H1 (cell line): Measurements from ENCODE around the gene VPS37D. TPM values are rescaled to one million over a fixed set of nuclear protein-coding genes. Genes with fewer than 3 reads are reported as not detected.

Source experiments
- ATF3 ChIP-seq: IDR thresholded peaks from 2 replicates; pipeline ENCODE4 v1.6.1; 2011; ENCODE audit warnings: low read depth, mild to moderate bottlenecking, low read length; ENCODE audit not compliant: insufficient read depth
- BRCA1 ChIP-seq: IDR thresholded peaks from 2 replicates; pipeline ENCODE4 v1.6.1; 2012; ENCODE audit warnings: low read depth, low read length, improper control_type of control experiment
- CBX8 ChIP-seq: fragments of 300-800, 300-1000 bp; sonication (generic); IDR thresholded peaks from 2 replicates; pipeline ENCODE4 v1.7.1; 2016; ENCODE audit warnings: low read depth, low read length, borderline replicate concordance
- CHD1 ChIP-seq: IDR thresholded peaks from 2 replicates; pipeline ENCODE4 v1.6.1; 2012; ENCODE audit warnings: low read depth, low read length, improper control_type of control experiment
- CHD2 ChIP-seq: IDR thresholded peaks from 2 replicates; pipeline ENCODE4 v1.6.1; 2012; ENCODE audit warnings: low read length, improper control_type of control experiment
- CREB1 ChIP-seq: IDR thresholded peaks from 2 replicates; pipeline ENCODE4 v1.6.1; 2012; ENCODE audit warnings: inconsistent platforms
- EP300 ChIP-seq, 2 experiments: IDR thresholded peaks; 1 replicate in 1 of 2; 2 replicates in 1 of 2; pipeline ENCODE4 v1.6.1; 2011 to 2012; ENCODE audit warnings: low read depth in 2 of 2, low read length in 2 of 2, mild to moderate bottlenecking in 2 of 2, borderline replicate concordance in 1 of 2, inconsistent platforms in 1 of 2, moderate library complexity in 1 of 2
- EZH2 ChIP-seq: fragments of 200-600 bp; sonication (generic); IDR thresholded peaks from 2 replicates; pipeline ENCODE4 v1.7.1; 2012; ENCODE audit warnings: low read depth, mild to moderate bottlenecking, moderate library complexity, low read length, inconsistent platforms; ENCODE audit not compliant: severe bottlenecking
- FOSL1 ChIP-seq: IDR thresholded peaks from 2 replicates; pipeline ENCODE4 v1.6.1; 2011; ENCODE audit warnings: mild to moderate bottlenecking, low read depth, low read length, moderate library complexity; ENCODE audit not compliant: insufficient read depth
- PHF8 ChIP-seq: fragments of 200-600 bp; sonication (generic); conservative IDR thresholded peaks from 2 replicates; pipeline ENCODE4 v1.7.1; 2012; ENCODE audit warnings: low read depth, mild to moderate bottlenecking, inconsistent platforms, low read length, moderate library complexity
- RBBP5 ChIP-seq: IDR thresholded peaks from 2 replicates; pipeline ENCODE4 v1.7.1; 2012; ENCODE audit warnings: low read depth, mild to moderate bottlenecking, inconsistent platforms, low read length, moderate library complexity, borderline replicate concordance
- RNF2 ChIP-seq: fragments of 200-900, 300-1000 bp; sonication (generic); IDR thresholded peaks from 2 replicates; pipeline ENCODE4 v1.7.1; 2016; ENCODE audit warnings: borderline replicate concordance, low read depth, mild to moderate bottlenecking, antibody characterized with exemption, low read length; ENCODE audit not compliant: poor library complexity, severe bottlenecking; ENCODE audit errors: missing control alignments
- SIN3A ChIP-seq, 2 experiments: IDR thresholded peaks in 1 of 2; conservative IDR thresholded peaks in 1 of 2; 2 replicates each; pipeline ENCODE4 v1.6.1; 2011 to 2012; ENCODE audit warnings: low read length in 2 of 2, improper control_type of control experiment in 1 of 2, low read depth in 1 of 2, mild to moderate bottlenecking in 1 of 2
- SP4 ChIP-seq: IDR thresholded peaks from 2 replicates; pipeline ENCODE4 v1.6.1; 2012; ENCODE audit warnings: low read length, inconsistent platforms
- SRF ChIP-seq: IDR thresholded peaks from 2 replicates; pipeline ENCODE4 v1.6.1; 2011; ENCODE audit warnings: mild to moderate bottlenecking, low read depth, low read length, moderate library complexity
- TEAD4 ChIP-seq: IDR thresholded peaks from 2 replicates; pipeline ENCODE4 v1.6.1; 2012; ENCODE audit warnings: low read depth, low read length, inconsistent platforms, mixed read lengths
- polyA plus RNA-seq, 7 experiments: library from polyadenylated mRNA; depleted of rRNA in 3 of 7; stranded (reverse) in 5 of 7; unstranded in 2 of 7; fragments of >200 nt in 5 of 7; fragments of 200-250 nt in 2 of 7; gene quantifications; 1 replicate in 5 of 7; 2 replicates in 1 of 7; 4 replicates in 1 of 7; pipeline versions ENCODE4 v1.2.1 to v1.2.3, GENCODE V29; 2011 to 2013; ENCODE audit warnings: missing spikeins in 2 of 7, mixed read lengths in 2 of 7
- total RNA-seq: library from RNA; stranded (reverse); fragmentation: NEBNext Ultra II Directional; extraction: Animal tissue kit (Norgen Biotek cat#: 25700); gene quantifications from 2 replicates; pipeline ENCODE4 v1.2.1, GENCODE V29; 2021
- TF ChIP-seq, protein P1 (sequence below), 3 experiments: IDR thresholded peaks; 1 replicate in 2 of 3; 2 replicates in 1 of 3; pipeline versions ENCODE4 v1.5.1 to v1.6.1; 2011; ENCODE audit warnings: low read length in 3 of 3, mild to moderate bottlenecking in 3 of 3, inconsistent platforms in 2 of 3, low read depth in 1 of 3, moderate library complexity in 1 of 3; ENCODE audit not compliant: insufficient read depth in 1 of 3; ENCODE audit errors: control extremely low read depth in 1 of 3
- TF ChIP-seq, protein P2 (sequence below): IDR thresholded peaks from 2 replicates; pipeline ENCODE4 v1.6.1; 2011; ENCODE audit warnings: low read length, improper control_type of control experiment

The VPS37D gene
- total and polyA plus RNA-seq, 2 of the 8 experiments (the other 6 are each of a cell fraction or from before 2014, with no cell fraction given) = 3.4 to 5.0 TPM

- no peak for TF ChIP-seq ATF3
- no peak for TF ChIP-seq SIN3A (conservative IDR thresholded peaks at IDR 0.05 in 1 of 2, IDR thresholded peaks at IDR 0.05 in 1 of 2; ENCODE audit: low read depth in 1 of 2, low read length in 2 of 2)
- no peak for TF ChIP-seq CBX8
- no peak for TF ChIP-seq BRCA1
- TF ChIP-seq EP300 (IDR thresholded peaks at IDR 0.05; ENCODE audit: borderline replicate concordance in 1 of 2, low read depth in 2 of 2, low read length in 2 of 2) = no peak
- peak; percentile 30 for TF ChIP-seq EZH2
- TF ChIP-seq, protein P1, sequence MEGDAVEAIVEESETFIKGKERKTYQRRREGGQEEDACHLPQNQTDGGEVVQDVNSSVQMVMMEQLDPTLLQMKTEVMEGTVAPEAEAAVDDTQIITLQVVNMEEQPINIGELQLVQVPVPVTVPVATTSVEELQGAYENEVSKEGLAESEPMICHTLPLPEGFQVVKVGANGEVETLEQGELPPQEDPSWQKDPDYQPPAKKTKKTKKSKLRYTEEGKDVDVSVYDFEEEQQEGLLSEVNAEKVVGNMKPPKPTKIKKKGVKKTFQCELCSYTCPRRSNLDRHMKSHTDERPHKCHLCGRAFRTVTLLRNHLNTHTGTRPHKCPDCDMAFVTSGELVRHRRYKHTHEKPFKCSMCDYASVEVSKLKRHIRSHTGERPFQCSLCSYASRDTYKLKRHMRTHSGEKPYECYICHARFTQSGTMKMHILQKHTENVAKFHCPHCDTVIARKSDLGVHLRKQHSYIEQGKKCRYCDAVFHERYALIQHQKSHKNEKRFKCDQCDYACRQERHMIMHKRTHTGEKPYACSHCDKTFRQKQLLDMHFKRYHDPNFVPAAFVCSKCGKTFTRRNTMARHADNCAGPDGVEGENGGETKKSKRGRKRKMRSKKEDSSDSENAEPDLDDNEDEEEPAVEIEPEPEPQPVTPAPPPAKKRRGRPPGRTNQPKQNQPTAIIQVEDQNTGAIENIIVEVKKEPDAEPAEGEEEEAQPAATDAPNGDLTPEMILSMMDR (IDR thresholded peaks at IDR 0.05; ENCODE audit: control extremely low read depth in 1 of 3, insufficient read depth in 1 of 3, low read depth in 1 of 3, low read length in 3 of 3) = 0 out of 4 replicates have a peak, but pooled peaks of 1 of the 3 experiments have one; percentile 1
- peak; percentile 5; the same call in 1 of the 2 replicates for TF ChIP-seq CREB1
- TF ChIP-seq, protein P2, sequence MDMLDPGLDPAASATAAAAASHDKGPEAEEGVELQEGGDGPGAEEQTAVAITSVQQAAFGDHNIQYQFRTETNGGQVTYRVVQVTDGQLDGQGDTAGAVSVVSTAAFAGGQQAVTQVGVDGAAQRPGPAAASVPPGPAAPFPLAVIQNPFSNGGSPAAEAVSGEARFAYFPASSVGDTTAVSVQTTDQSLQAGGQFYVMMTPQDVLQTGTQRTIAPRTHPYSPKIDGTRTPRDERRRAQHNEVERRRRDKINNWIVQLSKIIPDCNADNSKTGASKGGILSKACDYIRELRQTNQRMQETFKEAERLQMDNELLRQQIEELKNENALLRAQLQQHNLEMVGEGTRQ = no peak
- no peak for TF ChIP-seq FOSL1
- TF ChIP-seq SRF = no peak
- TF ChIP-seq RNF2 = no peak
- TF ChIP-seq TEAD4 = peak; percentile 28; the same call in 1 of the 2 replicates
- TF ChIP-seq PHF8 = no peak
- TF ChIP-seq CHD2 = 0 out of 2 replicates have a peak, but pooled peaks have one; percentile 26
- peak; percentile 78 for TF ChIP-seq RBBP5
- no peak for TF ChIP-seq SP4
- no peak for TF ChIP-seq CHD1
Observed at GRCh38 chr7:73622909-73623797, 44.5 kb upstream of the VPS37D start (continued).
